ENCODE data around the gene CAVIN2.

The CAVIN2 gene

GRCh38 chr2:191806396-191806795 lies 40.5 kb downstream of the CAVIN2 start:
- H3K4me3 ChIP-seq (ENCODE audit: low read length) = no peak overlapping the region
- H3K27me3 ChIP-seq (ENCODE audit: control insufficient read depth, insufficient read depth, low read length) = no peaks in the 10 kb centered on the region
- H3K9ac ChIP-seq (ENCODE audit: low read length) = no peak overlapping the region
- H3K9me3 ChIP-seq (ENCODE audit: control insufficient read depth, low read length) = no peaks in the 10 kb centered on the region
- no peaks in the 10 kb centered on the region for H3K36me3 ChIP-seq (ENCODE audit: control insufficient read depth, insufficient read depth, low read length)
- H3K4me1 ChIP-seq (ENCODE audit: control insufficient read depth, insufficient read depth, low read length) = no peaks in the 10 kb centered on the region

GRCh38 chr2:191804766-191805165 lies 42.1 kb downstream of the CAVIN2 start:
- Histone ChIP-seq H3K4me3 (ENCODE audit: low read length) (no peak overlapping the region), H3K9me3 (ENCODE audit: control insufficient read depth, low read length) (no peaks in the 10 kb centered on the region), H3K36me3 (ENCODE audit: control insufficient read depth, insufficient read depth, low read length) (no peaks in the 10 kb centered on the region), H3K9ac (ENCODE audit: low read length) (no peak overlapping the region), H3K4me1 (ENCODE audit: control insufficient read depth, insufficient read depth, low read length) (no peaks in the 10 kb centered on the region), H3K27me3 (ENCODE audit: control insufficient read depth, insufficient read depth, low read length) (no peaks in the 10 kb centered on the region)

- Histone ChIP-seq H3K4me3 (ENCODE audit: low read length) (no peak overlapping the region), H3K9me3 (ENCODE audit: control insufficient read depth, low read length) (no peaks in the 10 kb centered on the region), H3K4me1 (ENCODE audit: control insufficient read depth, insufficient read depth, low read length) (no peaks in the 10 kb centered on the region), H3K9ac (ENCODE audit: low read length) (no peak overlapping the region), H3K27me3 (ENCODE audit: control insufficient read depth, insufficient read depth, low read length) (no peaks in the 10 kb centered on the region), H3K36me3 (ENCODE audit: control insufficient read depth, insufficient read depth, low read length) (no peaks in the 10 kb centered on the region)
Measured at GRCh38 chr2:191803007-191803406, 43.9 kb downstream of the CAVIN2 start.

GRCh38 chr2:191802180-191802579 lies 44.7 kb downstream of the CAVIN2 start:
- Histone ChIP-seq H3K9ac (ENCODE audit: low read length) (no peak overlapping the region), H3K27me3 (ENCODE audit: control insufficient read depth, insufficient read depth, low read length) (no peaks in the 10 kb centered on the region), H3K36me3 (ENCODE audit: control insufficient read depth, insufficient read depth, low read length) (no peaks in the 10 kb centered on the region), H3K9me3 (ENCODE audit: control insufficient read depth, low read length) (no peaks in the 10 kb centered on the region), H3K4me1 (ENCODE audit: control insufficient read depth, insufficient read depth, low read length) (no peaks in the 10 kb centered on the region), H3K4me3 (ENCODE audit: low read length) (no peak overlapping the region)

- Histone ChIP-seq H3K4me3 (ENCODE audit: low read length) (no peak overlapping the region), H3K4me1 (ENCODE audit: control insufficient read depth, insufficient read depth, low read length) (no peaks in the 10 kb centered on the region), H3K36me3 (ENCODE audit: control insufficient read depth, insufficient read depth, low read length) (no peaks in the 10 kb centered on the region), H3K9ac (ENCODE audit: low read length) (no peak overlapping the region), H3K9me3 (ENCODE audit: control insufficient read depth, low read length) (no peaks in the 10 kb centered on the region), H3K27me3 (ENCODE audit: control insufficient read depth, insufficient read depth, low read length) (no peaks in the 10 kb centered on the region)
Measured at GRCh38 chr2:191800874-191801273, 46.0 kb downstream of the CAVIN2 start.

- Histone ChIP-seq H3K4me1 (ENCODE audit: control insufficient read depth, insufficient read depth, low read length) (no peaks in the 10 kb centered on the region), H3K9me3 (ENCODE audit: control insufficient read depth, low read length) (no peaks in the 10 kb centered on the region), H3K4me3 (ENCODE audit: low read length) (no peak overlapping the region), H3K9ac (ENCODE audit: low read length) (no peak overlapping the region), H3K36me3 (ENCODE audit: control insufficient read depth, insufficient read depth, low read length) (no peaks in the 10 kb centered on the region), H3K27me3 (ENCODE audit: control insufficient read depth, insufficient read depth, low read length) (no peaks in the 10 kb centered on the region)
Measured at GRCh38 chr2:191799526-191799925, 47.4 kb downstream of the CAVIN2 start.

GRCh38 chr2:191797942-191798876 lies 48.7 kb downstream of the CAVIN2 start:
- Histone ChIP-seq H3K36me3 (ENCODE audit: control insufficient read depth, insufficient read depth, low read length) (no peaks in the 10 kb centered on the region), H3K9ac (ENCODE audit: low read length) (no peak overlapping the region), H3K27me3 (ENCODE audit: control insufficient read depth, insufficient read depth, low read length) (no peaks in the 10 kb centered on the region), H3K4me3 (ENCODE audit: low read length) (no peak overlapping the region), H3K9me3 (ENCODE audit: control insufficient read depth, low read length) (no peaks in the 10 kb centered on the region), H3K4me1 (ENCODE audit: control insufficient read depth, insufficient read depth, low read length) (no peaks in the 10 kb centered on the region)

GRCh38 chr2:191797500-191797899 lies 49.4 kb downstream of the CAVIN2 start:
- Histone ChIP-seq H3K27me3 (ENCODE audit: control insufficient read depth, insufficient read depth, low read length) (no peaks in the 10 kb centered on the region), H3K9me3 (ENCODE audit: control insufficient read depth, low read length) (no peaks in the 10 kb centered on the region), H3K9ac (ENCODE audit: low read length) (no peak overlapping the region), H3K4me3 (ENCODE audit: low read length) (no peak overlapping the region), H3K4me1 (ENCODE audit: control insufficient read depth, insufficient read depth, low read length) (no peaks in the 10 kb centered on the region), H3K36me3 (ENCODE audit: control insufficient read depth, insufficient read depth, low read length) (no peaks in the 10 kb centered on the region)

- H3K9me3 ChIP-seq (ENCODE audit: control insufficient read depth, low read length) = no peaks in the 10 kb centered on the region
- no peaks in the 10 kb centered on the region for H3K27me3 ChIP-seq (ENCODE audit: control insufficient read depth, insufficient read depth, low read length)
- no peak overlapping the region for H3K4me3 ChIP-seq (ENCODE audit: low read length)
- H3K9ac ChIP-seq (ENCODE audit: low read length) = no peak overlapping the region
- H3K36me3 ChIP-seq (ENCODE audit: control insufficient read depth, insufficient read depth, low read length) = no peaks in the 10 kb centered on the region
- H3K4me1 ChIP-seq (ENCODE audit: control insufficient read depth, insufficient read depth, low read length) = no peaks in the 10 kb centered on the region
Measured at GRCh38 chr2:191795715-191796114, 51.2 kb downstream of the CAVIN2 start.

- Histone ChIP-seq H3K9me3 (ENCODE audit: control insufficient read depth, low read length) (no peaks in the 10 kb centered on the region), H3K9ac (ENCODE audit: low read length) (no peak overlapping the region)
Measured at GRCh38 chr2:191791953-191792560, 54.8 kb downstream of the CAVIN2 start.

GRCh38 chr2:191790737-191791136 lies 56.2 kb downstream of the CAVIN2 start:
- no peaks in the 10 kb centered on the region for H3K4me1 ChIP-seq (ENCODE audit: control insufficient read depth, insufficient read depth, low read length)
- no peak overlapping the region for H3K9ac ChIP-seq (ENCODE audit: low read length)
- H3K36me3 ChIP-seq (ENCODE audit: control insufficient read depth, insufficient read depth, low read length) = no peaks in the 10 kb centered on the region

More at GRCh38 chr2:191791953-191792560, 54.8 kb downstream of the CAVIN2 start:
- Histone ChIP-seq H3K27me3 (ENCODE audit: control insufficient read depth, insufficient read depth, low read length) (no peaks in the 10 kb centered on the region), H3K4me3 (ENCODE audit: low read length) (no peak overlapping the region), H3K4me1 (ENCODE audit: control insufficient read depth, insufficient read depth, low read length) (no peaks in the 10 kb centered on the region), H3K36me3 (ENCODE audit: control insufficient read depth, insufficient read depth, low read length) (no peaks in the 10 kb centered on the region)

GRCh38 chr2:191789796-191790195 lies 57.1 kb downstream of the CAVIN2 start:
- Histone ChIP-seq H3K9me3 (ENCODE audit: control insufficient read depth, low read length) (no peaks in the 10 kb centered on the region), H3K4me3 (ENCODE audit: low read length) (no peak overlapping the region), H3K9ac (ENCODE audit: low read length) (no peak overlapping the region), H3K36me3 (ENCODE audit: control insufficient read depth, insufficient read depth, low read length) (no peaks in the 10 kb centered on the region), H3K4me1 (ENCODE audit: control insufficient read depth, insufficient read depth, low read length) (no peaks in the 10 kb centered on the region), H3K27me3 (ENCODE audit: control insufficient read depth, insufficient read depth, low read length) (no peaks in the 10 kb centered on the region)

More at GRCh38 chr2:191790737-191791136, 56.2 kb downstream of the CAVIN2 start:
- Histone ChIP-seq H3K27me3 (ENCODE audit: control insufficient read depth, insufficient read depth, low read length) (no peaks in the 10 kb centered on the region), H3K9me3 (ENCODE audit: control insufficient read depth, low read length) (no peaks in the 10 kb centered on the region), H3K4me3 (ENCODE audit: low read length) (no peak overlapping the region)
